ENCODE measurements around the gene CDCA5. TPM values are rescaled to one million over a fixed set of nuclear protein-coding genes. Genes with fewer than 3 reads are reported as not detected.

Gene CDCA5
- total RNA-seq, 4 donors from 2014 or later = 0.94 to 27.2 (median 6.4) TPM

GRCh38 chr11:65066315-65066714, 17.5 kb downstream of the CDCA5 start:
- Histone ChIP-seq H3K4me1 (peaks cover 0 to 6% (median 0%) of the 10 kb centered on the region in 4 donors), H3K36me3 (no peaks in the 10 kb centered on the region), H3K4me3 (no peak overlapping the region), H3K9me3 (no peaks in the 10 kb centered on the region), H3K27ac (peak overlapping the region in 2 of 4 donors; percentile 18 to 22), H3K27me3 (no peaks in the 10 kb centered on the region)
- TF ChIP-seq POLR2A (IDR thresholded peaks at IDR 0.05) = no peak
- TF ChIP-seq CTCF (IDR thresholded peaks at IDR 0.05) = no peak
- DNase-seq = no peak

- no peak for DNase-seq
- H3K9me3 ChIP-seq = no peaks in the 10 kb centered on the region
- H3K36me3 ChIP-seq = no peaks in the 10 kb centered on the region
- no peaks in the 10 kb centered on the region for H3K27me3 ChIP-seq
- TF ChIP-seq POLR2A (IDR thresholded peaks at IDR 0.05) (no peak), CTCF (IDR thresholded peaks at IDR 0.05) (no peak)
- H3K4me3 ChIP-seq = no peak overlapping the region
- H3K27ac ChIP-seq = peak overlapping the region in 2 of 4 donors; percentile 18 to 22
- peaks cover 0 to 8% (median 0%) of the 10 kb centered on the region in 4 donors for H3K4me1 ChIP-seq
These were observed 18.0 kb downstream of the CDCA5 start for GRCh38 chr11:65065851-65066250.

DNA sequence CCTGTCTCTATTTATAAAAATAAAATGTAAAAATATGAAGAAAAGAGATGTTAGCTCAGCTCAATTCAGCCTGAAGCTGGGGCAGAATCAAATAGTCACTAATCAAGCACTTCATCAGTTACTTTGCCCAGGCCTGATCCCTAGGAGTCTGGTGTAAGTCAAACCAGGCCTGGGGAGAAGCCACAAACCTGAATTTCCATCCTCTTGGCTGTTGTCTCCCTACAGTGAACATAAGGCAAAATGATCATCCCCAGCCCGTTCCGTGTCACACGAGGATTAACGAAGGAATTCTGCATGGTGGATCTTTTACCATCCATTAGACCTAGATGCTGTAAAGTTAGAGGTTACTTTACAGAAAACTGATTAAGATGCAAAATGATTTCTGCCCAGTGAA, 19.0 kb downstream of the CDCA5 start:
- Histone ChIP-seq H3K9me3 (no peaks in the 10 kb centered on the region), H3K36me3 (no peaks in the 10 kb centered on the region), H3K27me3 (no peaks in the 10 kb centered on the region), H3K27ac (no peak overlapping the region), H3K4me1 (peaks cover 0 to 17% (median under 1%) of the 10 kb centered on the region in 4 donors), H3K4me3 (no peak overlapping the region)
- TF ChIP-seq CTCF (IDR thresholded peaks at IDR 0.05) (no peak), POLR2A (IDR thresholded peaks at IDR 0.05) (no peak)
- DNase-seq = no peak

DNA sequence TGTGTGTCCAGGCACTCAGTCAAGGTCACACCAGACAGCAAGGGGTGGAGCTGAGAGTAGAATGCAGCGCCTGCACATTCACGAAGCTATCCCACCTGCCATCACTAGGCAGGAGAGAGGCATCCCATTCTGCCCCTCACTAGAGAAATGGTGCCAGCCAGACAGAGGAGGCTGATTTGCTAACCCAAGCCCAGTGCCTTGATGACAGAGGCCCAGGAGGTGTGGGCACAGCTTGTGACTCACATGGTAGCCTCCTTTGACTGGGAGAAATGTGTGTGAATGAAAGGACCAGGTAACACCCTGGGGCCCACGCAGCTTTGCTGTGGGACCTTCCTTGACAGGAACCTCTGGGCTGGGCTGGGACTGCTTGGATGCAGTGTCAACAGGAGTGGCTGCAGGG, 20.3 kb downstream of the CDCA5 start:
- no peak overlapping the region for H3K4me3 ChIP-seq
- no peaks in the 10 kb centered on the region for H3K9me3 ChIP-seq
- no peaks in the 10 kb centered on the region for H3K27me3 ChIP-seq
- peaks cover 0 to 23% (median 4%) of the 10 kb centered on the region in 4 donors for H3K4me1 ChIP-seq
- no peak for TF ChIP-seq CTCF (IDR thresholded peaks at IDR 0.05)
- TF ChIP-seq POLR2A (IDR thresholded peaks at IDR 0.05) = no peak
- no peaks in the 10 kb centered on the region for H3K36me3 ChIP-seq
- no peak overlapping the region for H3K27ac ChIP-seq
- DNase-seq = no peak

DNA sequence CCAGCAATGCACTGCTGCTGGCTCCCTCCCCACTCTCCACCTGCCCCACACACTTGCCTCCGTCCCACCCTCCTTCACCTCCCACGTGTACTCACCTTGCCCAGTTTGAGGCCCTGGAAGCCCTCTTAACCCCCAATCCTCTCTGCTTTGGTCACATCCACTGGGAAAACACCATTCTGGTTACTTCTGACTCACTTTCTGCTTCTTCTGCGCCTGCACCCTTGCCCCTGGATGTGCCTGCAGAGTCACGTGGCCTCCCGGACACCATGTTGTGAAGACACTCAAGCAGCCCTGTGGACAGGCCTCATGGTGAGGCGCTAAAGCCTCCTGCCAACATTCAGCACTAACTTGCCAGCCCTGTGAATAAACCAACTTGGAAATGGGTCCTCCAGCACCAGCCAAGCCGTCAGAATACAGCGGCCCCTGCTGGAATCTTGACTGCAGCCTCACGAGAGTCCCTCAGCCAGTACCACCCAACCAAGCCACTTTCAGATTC, 22.9 kb downstream of the CDCA5 start:
- Histone ChIP-seq H3K36me3 (no peaks in the 10 kb centered on the region), H3K4me3 (no peak overlapping the region), H3K9me3 (no peaks in the 10 kb centered on the region), H3K27me3 (no peaks in the 10 kb centered on the region), H3K4me1 (peaks cover 0 to 19% (median 4%) of the 10 kb centered on the region in 4 donors), H3K27ac (peak overlapping the region in 2 of 4 donors; percentile 76 to 87)
- no peak for DNase-seq
- TF ChIP-seq CTCF (IDR thresholded peaks at IDR 0.05) (no peak), POLR2A (IDR thresholded peaks at IDR 0.05) (no peak)

All from Peyer's patch (tissue), 4 donors.